Measurements from ENCODE around the gene FOXC2.

DNA sequence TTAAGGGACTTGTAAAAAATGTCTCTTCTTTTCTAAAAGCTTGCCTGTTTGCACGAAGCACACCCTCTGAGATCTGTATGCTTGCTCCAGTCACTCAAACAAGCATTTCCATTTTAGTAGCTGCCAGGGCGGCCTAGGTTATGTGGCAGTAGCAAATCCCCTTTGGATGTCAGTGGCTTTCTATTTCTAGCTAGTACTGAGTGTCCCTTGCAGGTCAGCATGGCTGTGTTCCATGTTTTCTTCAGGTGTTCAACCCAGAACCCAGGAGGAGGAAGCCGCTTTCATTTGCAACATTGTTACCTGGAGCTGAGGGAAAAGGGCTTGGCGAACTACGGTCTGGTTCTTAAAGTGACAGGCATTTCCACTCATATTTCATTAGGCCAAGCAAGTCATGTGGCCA lies 48.1 kb downstream of the FOXC2 start:
- TF ChIP-seq, protein P1, sequence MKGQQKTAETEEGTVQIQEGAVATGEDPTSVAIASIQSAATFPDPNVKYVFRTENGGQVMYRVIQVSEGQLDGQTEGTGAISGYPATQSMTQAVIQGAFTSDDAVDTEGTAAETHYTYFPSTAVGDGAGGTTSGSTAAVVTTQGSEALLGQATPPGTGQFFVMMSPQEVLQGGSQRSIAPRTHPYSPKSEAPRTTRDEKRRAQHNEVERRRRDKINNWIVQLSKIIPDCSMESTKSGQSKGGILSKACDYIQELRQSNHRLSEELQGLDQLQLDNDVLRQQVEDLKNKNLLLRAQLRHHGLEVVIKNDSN (CRISPR knock-in tag; IDR thresholded peaks at IDR 0.05) = no peak
- no peak for TF ChIP-seq MEF2D (tag; conservative IDR thresholded peaks at IDR 0.05; ENCODE audit: low read depth)
- TF ChIP-seq MYC (IDR thresholded peaks at IDR 0.05; ENCODE audit: low read depth, low read length) = no peak
- TF ChIP-seq MYC (CRISPR knock-in tag; IDR thresholded peaks at IDR 0.05; ENCODE audit: borderline replicate concordance, low read depth) = no peak
- no peak for TF ChIP-seq YY1 (IDR thresholded peaks at IDR 0.05; ENCODE audit: borderline replicate concordance in 1 of 3, control insufficient read depth in 1 of 3, extremely low read depth in 1 of 3, insufficient read depth in 3 of 3, insufficient read length in 1 of 3, insufficient replicate concordance in 2 of 3, low read depth in 1 of 3, low read length in 2 of 3)
- no peak for TF ChIP-seq ZNF644 (tag; IDR thresholded peaks at IDR 0.05; ENCODE audit: low read depth)
